HCT116 (cell line): Measurements from ENCODE around the gene CEACAM19. TPM values are rescaled to one million over a fixed set of nuclear protein-coding genes. Genes with fewer than 3 reads are reported as not detected.

Source experiments
- ATAC-seq: fragments of 200-7000 bp; cut with Tn5 transposase; 2 replicates; pipeline ENCODE4 v1.9.1; 2020; ENCODE audit warnings: mild to moderate bottlenecking, moderate library complexity
- BruUV-seq: library from RNA; stranded (reverse); fragments of 400-500 nt; replicated peaks from 2 replicates; lab custom pipeline; 2021; lab: Mats Ljungman, UMichigan
- CTCF ChIA-PET: fragments of 300-600 bp; sonication (Branson Sonifier 250); formaldehyde crosslinking; loops from one replicate; lab custom pipeline; 2021; ENCODE audit warnings: antibody characterized with exemption; lab: Charles Lee
- POLR2A ChIA-PET: fragments of 300-600, 350-600 bp; sonication (Branson Sonifier 250); formaldehyde crosslinking; loops from one replicate; lab custom pipeline; 2021; ENCODE audit warnings: antibody characterized with exemption; lab: Charles Lee
- RAD21 ChIA-PET, 2 experiments: fragments of 300-600 bp; sonication (Branson Sonifier 250); formaldehyde crosslinking; loops; one replicate each; lab custom pipeline; 2023; ENCODE audit warnings: low total read pairs in 2 of 2; ENCODE audit not compliant: uncharacterized antibody in 2 of 2, unreplicated experiment in 2 of 2, low non-redundant PET in 1 of 2; lab: Charles Lee
- DNase-seq: peaks from one replicate; pipeline ENCODE4 v3.0.0-alpha.2; 2010; ENCODE audit warnings: low read depth, low spot score
- H2AFZ ChIP-seq: fragments of 200-600 bp; shearing (Covaris generic), sonication (generic); 2 replicates; pipeline ENCODE4 v1.6.1; 2017; ENCODE audit warnings: low read depth, mixed run types, mixed read lengths, antibody characterized with exemption, low read length; ENCODE audit not compliant: poor library complexity, severe bottlenecking
- H3K27ac ChIP-seq: 2 replicates; pipeline ENCODE4 v1.5.1; 2012; ENCODE audit warnings: low read depth, low read length
- H3K27me3 ChIP-seq: fragments of 200-600 bp; sonication (generic); 2 replicates; pipeline ENCODE4 v1.6.1; 2016; ENCODE audit warnings: mixed run types, low read length, mixed read lengths; ENCODE audit not compliant: insufficient read depth
- H3K36me3 ChIP-seq, 2 experiments: fragments of 200-500 bp in 1 of 2; fragments of 200-600 bp in 1 of 2; sonication (Bioruptor generic) in 1 of 2; sonication (generic) in 1 of 2; 2 replicates each; pipeline versions ENCODE4 v1.5.1 to v1.6.1; 2014 to 2016; ENCODE audit warnings: low read length in 2 of 2, inconsistent platforms in 1 of 2, mixed read lengths in 1 of 2, mixed run types in 1 of 2; ENCODE audit not compliant: insufficient read depth in 2 of 2, control insufficient read depth in 1 of 2
- H3K4me1 ChIP-seq, 2 experiments: fragments of 200-600 bp in 1 of 2; sonication (generic) in 1 of 2; 2 replicates each; pipeline versions ENCODE4 v1.5.1 to v1.6.1; 2012 to 2017; ENCODE audit warnings: low read length in 2 of 2, inconsistent platforms in 1 of 2, mild to moderate bottlenecking in 1 of 2, mixed read lengths in 1 of 2, mixed run types in 1 of 2, moderate library complexity in 1 of 2; ENCODE audit not compliant: insufficient read depth in 2 of 2, control insufficient read depth in 1 of 2
- H3K4me2 ChIP-seq: fragments of 200-600 bp; sonication (generic); 2 replicates; pipeline ENCODE4 v1.6.1; 2017; ENCODE audit warnings: mixed run types, low read length, mixed read lengths
- H3K4me3 ChIP-seq, 2 experiments: fragments of 200-600 bp in 1 of 2; sonication (generic) in 1 of 2; replicated peaks in 1 of 2; 2 replicates each; pipeline ENCODE4 v1.5.1; 2011 to 2016; ENCODE audit warnings: low read length in 2 of 2, control low read depth in 1 of 2, low read depth in 1 of 2, mild to moderate bottlenecking in 1 of 2, mixed read lengths in 1 of 2, mixed run types in 1 of 2
- H3K79me2 ChIP-seq: fragments of 200-600 bp; sonication (generic); 2 replicates; pipeline ENCODE4 v1.6.1; 2017; ENCODE audit warnings: mild to moderate bottlenecking, mixed run types, low read length, moderate library complexity, mixed read lengths; ENCODE audit not compliant: insufficient read depth
- H3K9ac ChIP-seq: fragments of 200-600 bp; sonication (generic); 2 replicates; pipeline ENCODE4 v1.6.1; 2016; ENCODE audit warnings: low read length, mixed read lengths
- H3K9me2 ChIP-seq: fragments of 200-600 bp; sonication (generic), shearing (Covaris generic); 2 replicates; pipeline ENCODE4 v1.6.1; 2017; ENCODE audit warnings: mixed run types, mild to moderate bottlenecking, moderate library complexity; ENCODE audit not compliant: insufficient read depth
- H3K9me3 ChIP-seq, 2 experiments: fragments of 200-500 bp in 1 of 2; fragments of 200-600 bp in 1 of 2; sonication (Bioruptor generic) in 1 of 2; sonication (generic) in 1 of 2; 2 replicates each; pipeline ENCODE4 v1.6.1; 2014 to 2017; ENCODE audit warnings: low read length in 2 of 2, mixed read lengths in 2 of 2, inconsistent platforms in 1 of 2, low read depth in 1 of 2, mild to moderate bottlenecking in 1 of 2, mixed run types in 1 of 2, moderate library complexity in 1 of 2; ENCODE audit not compliant: control insufficient read depth in 1 of 2, insufficient read depth in 1 of 2
- H4K20me1 ChIP-seq: fragments of 200-600 bp; sonication (generic), shearing (Covaris generic); 2 replicates; pipeline ENCODE4 v1.6.1; 2017; ENCODE audit warnings: mixed run types, mild to moderate bottlenecking, moderate library complexity; ENCODE audit not compliant: insufficient read depth
- ATF3 ChIP-seq: IDR thresholded peaks from 2 replicates; pipeline ENCODE4 v1.6.1; 2012
- CBX3 ChIP-seq: IDR thresholded peaks from 2 replicates; pipeline ENCODE4 v1.6.1; 2012; ENCODE audit warnings: low read depth
- CEBPB ChIP-seq: IDR thresholded peaks from 2 replicates; pipeline ENCODE4 v1.6.1; 2012; ENCODE audit warnings: low read depth
- CTCF ChIP-seq, 3 experiments: fragments of 200-600 bp in 1 of 3; sonication (generic) in 1 of 3; IDR thresholded peaks in 2 of 3; conservative IDR thresholded peaks in 1 of 3; 2 replicates each; pipeline ENCODE4 v1.5.1; 2012 to 2017; ENCODE audit warnings: low read depth in 2 of 3, low read length in 2 of 3, antibody characterized with exemption in 1 of 3, borderline replicate concordance in 1 of 3, control low read depth in 1 of 3, mild to moderate bottlenecking in 1 of 3, mixed read lengths in 1 of 3, mixed run types in 1 of 3, moderate library complexity in 1 of 3; ENCODE audit not compliant: insufficient read depth in 1 of 3
- EZH2 ChIP-seq: fragments of 200-600 bp; sonication (generic); IDR thresholded peaks from 2 replicates; pipeline ENCODE4 v1.6.1; 2017; ENCODE audit warnings: antibody characterized with exemption, mixed run types
- EZH2phosphoT487 ChIP-seq: fragments of 200-600 bp; IDR thresholded peaks from 2 replicates; pipeline ENCODE4 v1.6.1; 2018; ENCODE audit warnings: antibody characterized with exemption, borderline replicate concordance
- FOSL1 ChIP-seq: IDR thresholded peaks from 2 replicates; pipeline ENCODE4 v1.6.1; 2012; ENCODE audit warnings: low read depth
- JUND ChIP-seq: IDR thresholded peaks from 2 replicates; pipeline ENCODE4 v1.6.1; 2012
- MAX ChIP-seq: IDR thresholded peaks from 2 replicates; pipeline ENCODE4 v1.6.1; 2012
- POLR2A ChIP-seq: IDR thresholded peaks from 2 replicates; pipeline ENCODE4 v1.7.0; 2011; ENCODE audit warnings: borderline replicate concordance; ENCODE audit not compliant: insufficient read depth, insufficient read length; ENCODE audit errors: extremely low read depth
- POLR2AphosphoS5 ChIP-seq: IDR thresholded peaks from 2 replicates; pipeline ENCODE4 v1.6.1; 2011; ENCODE audit warnings: mild to moderate bottlenecking, low read depth, low read length, moderate library complexity
- RAD21 ChIP-seq: IDR thresholded peaks from 2 replicates; pipeline ENCODE4 v1.6.1; 2012; ENCODE audit warnings: low read depth, mild to moderate bottlenecking
- SIN3A ChIP-seq: IDR thresholded peaks from 2 replicates; pipeline ENCODE4 v1.6.1; 2012; ENCODE audit warnings: low read depth
- SP1 ChIP-seq: IDR thresholded peaks from 2 replicates; pipeline ENCODE4 v1.6.1; 2012; ENCODE audit warnings: low read depth
- SRF ChIP-seq: IDR thresholded peaks from 2 replicates; pipeline ENCODE4 v1.6.1; 2012; ENCODE audit warnings: low read depth
- YY1 ChIP-seq: IDR thresholded peaks from 2 replicates; pipeline ENCODE4 v1.6.1; 2011; ENCODE audit warnings: low read length, low read depth, moderate library complexity, mild to moderate bottlenecking; ENCODE audit not compliant: insufficient replicate concordance; ENCODE audit errors: extremely low read depth
- ZBTB33 ChIP-seq: IDR thresholded peaks from 2 replicates; pipeline ENCODE4 v1.6.1; 2011; ENCODE audit warnings: mild to moderate bottlenecking, low read length, moderate library complexity; ENCODE audit not compliant: insufficient replicate concordance; ENCODE audit errors: extremely low read depth
- ZFX ChIP-seq: fragments of 450-650 bp; IDR thresholded peaks from 2 replicates; pipeline ENCODE4 v1.6.1; 2017
- intact Hi-C: fragments of 100-400 bp; cut with micrococcal nuclease; formaldehyde crosslinking; loops from 2 replicates; pipeline ENCODE4 v1.10.0; 2022
- total RNA-seq: library from RNA; stranded (reverse); gene quantifications from one replicate; pipeline ENCODE4 v1.2.1, GENCODE V29; 2021; ENCODE audit not compliant: unreplicated experiment

Gene CEACAM19
- total RNA-seq, 1 experiment from 2014 or later, result 4.0 TPM

GRCh38 chr19:44686896-44687295, 15.6 kb downstream of the CEACAM19 start:
- H3K9me3 ChIP-seq, result no peaks in the 10 kb centered on the region
- H3K9ac ChIP-seq, result no peak overlapping the region
- H2AFZ ChIP-seq, result no peak overlapping the region
- DNase-seq (no peak), ATAC-seq (no peak)
- no peaks in the 10 kb centered on the region for H3K27me3 ChIP-seq
- no peaks in the 10 kb centered on the region for H3K9me2 ChIP-seq
- H3K27ac ChIP-seq, result no peak overlapping the region
- H4K20me1 ChIP-seq, result no peaks in the 10 kb centered on the region
- no peak overlapping the region for H3K4me2 ChIP-seq
- CTCF ChIA-PET, result no interaction called here
- RAD21 ChIA-PET, result no interaction called here
- H3K36me3 ChIP-seq, result no peaks in the 10 kb centered on the region
- BruUV-seq, result no TSS peak
- H3K4me1 ChIP-seq, result peaks cover 46 to 77% of the 10 kb centered on the region in 2 experiments
- POLR2A ChIA-PET, result no interaction called here
- H3K79me2 ChIP-seq, result no peaks in the 10 kb centered on the region
- intact Hi-C loops, result loop anchor here (10.0 kb wide), 1 partner anchor 158 kb away; the partner anchor contains the start of gene NECTIN2
- no peak for TF ChIP-seq MAX
- TF ChIP-seq JUND, result no peak
- TF ChIP-seq RAD21, result no peak
- no peak for TF ChIP-seq SIN3A
- TF ChIP-seq ZFX, result no peak
- no peak for TF ChIP-seq FOSL1
- no peak for TF ChIP-seq EZH2phosphoT487
- TF ChIP-seq ATF3, result no peak
- TF ChIP-seq ZBTB33, result no peak
- no peak for TF ChIP-seq EZH2
- no peak for TF ChIP-seq CTCF (IDR thresholded peaks at IDR 0.05 in 2 of 3, conservative IDR thresholded peaks at IDR 0.05 in 1 of 3; ENCODE audit: borderline replicate concordance in 1 of 3, insufficient read depth in 1 of 3, low read depth in 2 of 3, low read length in 2 of 3)
- TF ChIP-seq SRF, result no peak
- TF ChIP-seq YY1, result no peak
- TF ChIP-seq CBX3, result no peak
- no peak for TF ChIP-seq POLR2A
- no peak for TF ChIP-seq POLR2AphosphoS5
- TF ChIP-seq SP1, result no peak
- TF ChIP-seq CEBPB, result no peak
- no peak overlapping the region for H3K4me3 ChIP-seq
